HG02970 (cell line): ENCODE data around the gene MALT1.
"Not testable (repeated sequence)": the region's sequence is repeated elsewhere in the genome, so short reads cannot be mapped to it uniquely, and the experiment has no call there.

Experiments used
- ATAC-seq: cut with Tn5 transposase; IDR thresholded peaks from one replicate; pipeline ENCODE4 v1.9.1; 2021; ENCODE audit warnings: mild to moderate bottlenecking, moderate library complexity, moderate number of reproducible peaks; ENCODE audit not compliant: unreplicated experiment, low FRiP score

Gene MALT1, protein sequence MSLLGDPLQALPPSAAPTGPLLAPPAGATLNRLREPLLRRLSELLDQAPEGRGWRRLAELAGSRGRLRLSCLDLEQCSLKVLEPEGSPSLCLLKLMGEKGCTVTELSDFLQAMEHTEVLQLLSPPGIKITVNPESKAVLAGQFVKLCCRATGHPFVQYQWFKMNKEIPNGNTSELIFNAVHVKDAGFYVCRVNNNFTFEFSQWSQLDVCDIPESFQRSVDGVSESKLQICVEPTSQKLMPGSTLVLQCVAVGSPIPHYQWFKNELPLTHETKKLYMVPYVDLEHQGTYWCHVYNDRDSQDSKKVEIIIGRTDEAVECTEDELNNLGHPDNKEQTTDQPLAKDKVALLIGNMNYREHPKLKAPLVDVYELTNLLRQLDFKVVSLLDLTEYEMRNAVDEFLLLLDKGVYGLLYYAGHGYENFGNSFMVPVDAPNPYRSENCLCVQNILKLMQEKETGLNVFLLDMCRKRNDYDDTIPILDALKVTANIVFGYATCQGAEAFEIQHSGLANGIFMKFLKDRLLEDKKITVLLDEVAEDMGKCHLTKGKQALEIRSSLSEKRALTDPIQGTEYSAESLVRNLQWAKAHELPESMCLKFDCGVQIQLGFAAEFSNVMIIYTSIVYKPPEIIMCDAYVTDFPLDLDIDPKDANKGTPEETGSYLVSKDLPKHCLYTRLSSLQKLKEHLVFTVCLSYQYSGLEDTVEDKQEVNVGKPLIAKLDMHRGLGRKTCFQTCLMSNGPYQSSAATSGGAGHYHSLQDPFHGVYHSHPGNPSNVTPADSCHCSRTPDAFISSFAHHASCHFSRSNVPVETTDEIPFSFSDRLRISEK

GRCh38 chr18:58671111-58671631, at the start of gene MALT1:
Gene MALT1, plus strand, starts transcription at chr18:58671465. Its CDS starts 179 bp downstream, at chr18:58671644.
- ATAC-seq: peak; percentile 74

GRCh38 chr18:58624011-58624410, 47.3 kb upstream of the MALT1 start:
- no peak for ATAC-seq

GRCh38 chr18:58625839-58626238, 45.4 kb upstream of the MALT1 start:
- ATAC-seq: no peak

DNA sequence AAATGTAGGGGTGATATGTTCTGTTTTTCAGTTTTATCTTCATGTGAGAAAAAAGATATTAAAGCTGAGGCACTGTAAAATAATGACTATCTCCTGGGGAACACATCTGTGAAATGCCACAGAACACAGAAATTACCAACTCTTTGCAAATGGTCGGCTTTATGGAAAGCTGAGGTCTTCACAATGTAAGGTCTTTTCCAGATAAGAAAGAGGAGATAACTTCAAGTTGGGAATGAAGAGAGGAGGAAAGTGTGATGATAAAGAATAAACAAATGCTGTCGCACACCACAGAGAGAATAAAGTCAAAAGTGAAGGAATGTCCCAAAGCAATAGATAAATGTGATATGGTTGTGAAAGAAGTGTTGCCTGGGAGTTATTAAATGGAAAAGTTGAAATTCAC, 41.2 kb upstream of the MALT1 start:
- ATAC-seq: no peak

- ATAC-seq: no peak
Observed at GRCh38 chr18:58631301-58631700, 40.0 kb upstream of the MALT1 start.

DNA sequence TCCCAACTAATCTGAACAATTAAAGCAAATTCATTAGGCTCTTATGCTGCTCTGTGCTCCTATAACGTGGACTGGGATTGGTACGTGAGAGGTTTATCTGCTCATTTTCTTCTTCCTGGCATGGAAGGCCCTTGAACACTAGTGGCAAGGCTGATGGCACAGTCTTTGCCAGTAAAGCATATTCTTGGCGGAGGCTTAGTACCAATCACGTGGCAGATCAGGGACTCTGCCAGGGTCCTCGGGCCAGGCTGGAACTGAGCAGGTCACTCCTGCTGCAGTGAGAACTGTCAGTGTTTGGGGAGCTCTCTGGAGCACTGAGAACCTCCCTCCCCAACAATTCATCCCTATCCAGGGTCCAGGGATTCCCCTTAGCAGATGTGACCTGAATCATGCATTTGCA, 38.7 kb upstream of the MALT1 start:
- ATAC-seq: no peak

- ATAC-seq: no peak
Observed at GRCh38 chr18:58633874-58634273, 37.4 kb upstream of the MALT1 start.

- no peak for ATAC-seq
Observed at GRCh38 chr18:58635891-58636290, 35.4 kb upstream of the MALT1 start.

GRCh38 chr18:58637197-58637596, 34.1 kb upstream of the MALT1 start:
- ATAC-seq: no peak

- ATAC-seq: no peak
Observed at GRCh38 chr18:58637946-58638345, 33.3 kb upstream of the MALT1 start.

- no peak for ATAC-seq
Observed at GRCh38 chr18:58638441-58638840, 32.8 kb upstream of the MALT1 start.

DNA sequence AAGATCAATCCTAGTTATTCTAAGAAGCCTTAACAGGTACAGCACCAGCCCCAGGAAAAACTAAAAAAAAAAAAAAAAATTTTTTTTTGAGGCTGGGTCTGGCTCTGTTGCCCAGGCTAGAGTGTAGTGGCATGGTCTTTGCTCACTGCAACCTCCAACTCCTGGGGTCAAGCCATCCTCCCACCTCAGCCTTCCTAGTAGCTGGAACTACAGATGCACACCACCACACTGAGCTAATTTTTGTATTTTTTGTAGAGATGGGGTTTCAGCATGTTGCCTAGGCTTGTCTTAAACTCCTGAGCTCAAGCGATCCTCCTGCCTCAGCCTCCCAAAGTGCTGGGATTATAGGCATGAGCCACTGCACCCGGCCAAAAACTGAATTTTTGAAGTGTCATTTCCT, 32.0 kb upstream of the MALT1 start:
- no peak for ATAC-seq

GRCh38 chr18:58639751-58640427, 31.4 kb upstream of the MALT1 start:
- no peak for ATAC-seq

DNA sequence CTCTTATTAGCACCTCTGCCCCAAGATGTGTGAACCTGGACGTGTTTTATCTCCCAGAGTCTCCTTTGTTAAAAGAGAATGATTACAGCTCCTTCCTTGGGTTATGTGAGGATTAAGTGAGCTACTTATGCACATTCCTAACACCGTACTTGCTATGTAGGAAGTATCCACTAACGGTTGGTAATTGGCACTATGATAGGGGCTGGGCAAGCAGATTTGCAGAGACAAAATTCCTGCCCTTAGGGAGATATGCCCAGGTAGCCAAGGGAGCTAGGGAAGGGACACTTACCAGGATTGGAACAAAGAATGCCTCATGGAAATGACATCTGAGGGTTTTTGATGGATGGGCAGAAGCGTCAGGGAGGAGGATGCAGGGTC, 30.8 kb upstream of the MALT1 start:
- no peak for ATAC-seq

DNA sequence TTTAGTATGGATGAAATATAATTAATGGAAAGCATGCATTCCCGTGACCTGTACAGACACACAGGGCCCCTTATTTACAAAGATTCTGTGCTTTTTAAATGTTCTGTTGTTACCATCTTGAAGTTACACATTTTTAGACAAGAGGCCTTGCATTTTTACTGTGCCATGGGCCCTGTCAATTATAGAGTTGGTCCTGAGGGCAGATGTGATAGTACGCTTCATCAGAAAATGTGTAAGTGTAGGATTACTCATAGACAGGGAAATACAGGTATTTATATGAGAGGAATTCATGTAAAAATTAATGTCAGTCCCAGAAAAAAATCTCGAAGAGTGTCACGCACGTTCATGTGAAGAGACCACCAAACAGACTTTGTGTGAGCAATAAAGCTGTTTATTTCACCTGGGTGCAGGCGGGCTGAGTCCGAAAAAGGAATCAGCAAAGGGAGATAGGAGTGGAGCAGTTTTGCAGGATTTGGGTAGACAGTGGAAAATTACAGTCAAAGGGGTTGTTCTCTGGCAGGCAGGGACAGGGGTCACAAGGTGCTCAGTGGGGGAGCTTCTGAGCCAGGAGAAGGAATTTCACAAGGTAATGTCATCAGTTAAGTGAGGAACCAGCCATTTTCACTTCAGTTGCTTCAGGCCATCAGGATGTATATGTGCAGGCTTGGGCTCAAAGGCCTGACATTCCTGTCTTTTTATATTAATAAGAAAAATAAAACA, 30.2 kb upstream of the MALT1 start:
- ATAC-seq: no peak

DNA sequence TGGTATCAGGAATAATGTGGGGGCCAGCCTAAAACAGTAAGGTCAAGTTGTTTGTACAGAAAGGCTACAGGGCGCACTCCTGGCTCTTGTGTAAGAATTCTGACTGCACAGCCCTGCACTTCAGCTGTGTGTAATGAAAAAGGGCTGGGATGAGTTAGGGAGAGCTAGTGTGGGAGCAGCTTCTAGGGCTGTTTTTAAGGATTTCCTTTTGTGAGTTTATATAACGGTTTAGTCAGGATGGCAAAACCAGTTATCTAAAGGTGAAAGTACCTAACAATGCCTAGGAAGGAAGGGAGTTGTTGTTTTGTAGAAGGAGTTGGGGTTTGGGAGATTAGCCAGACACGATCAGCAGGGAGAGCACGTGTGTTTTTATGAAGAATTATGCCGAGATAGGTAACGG, 27.7 kb upstream of the MALT1 start:
- not testable (repeated sequence) for ATAC-seq

DNA sequence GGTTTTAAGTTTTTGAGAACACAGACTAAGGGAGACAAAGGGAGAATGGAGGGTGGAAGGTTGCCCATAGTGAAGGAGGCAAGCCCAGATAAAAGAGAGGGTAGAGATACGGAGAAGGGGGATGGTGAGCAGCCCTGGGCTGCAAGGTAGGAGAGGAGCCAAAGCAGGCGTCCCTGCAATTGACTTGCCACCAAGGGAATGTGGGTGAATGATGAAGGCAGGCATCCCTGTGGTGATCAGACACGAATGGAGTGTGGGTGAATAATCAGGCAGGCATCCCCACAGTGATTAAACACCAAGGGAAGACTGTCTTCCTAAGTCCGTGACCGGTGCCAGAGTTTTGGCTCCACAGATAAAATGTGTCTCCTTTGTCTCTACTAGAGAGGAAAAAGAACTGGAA, 25.9 kb upstream of the MALT1 start:
- no peak for ATAC-seq

DNA sequence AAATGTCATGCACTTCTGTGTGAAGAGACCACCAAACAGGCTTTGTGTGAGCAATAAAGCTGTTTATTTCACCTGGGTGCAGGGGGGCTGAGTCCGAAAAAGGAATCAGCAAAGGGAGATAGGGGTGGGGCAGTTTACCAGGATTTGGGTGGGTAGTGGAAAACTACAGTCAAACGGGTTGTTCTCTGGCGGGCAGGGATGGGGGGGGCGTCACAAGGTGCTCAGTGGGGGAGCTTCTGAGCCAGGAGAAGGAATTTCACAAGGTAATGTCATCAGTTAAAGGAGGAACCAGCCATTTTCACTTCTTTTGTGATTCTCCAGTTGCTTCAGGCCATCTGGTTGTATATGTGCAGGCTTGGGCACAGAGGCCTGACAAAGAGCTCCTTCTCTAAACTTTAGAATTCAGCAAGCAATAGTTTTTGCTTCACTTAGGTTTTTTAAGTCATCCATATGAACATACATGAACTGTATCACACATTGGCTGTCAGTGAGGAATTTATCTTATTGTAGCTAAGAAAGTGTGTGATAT, 24.9 kb upstream of the MALT1 start:
- no peak for ATAC-seq

- ATAC-seq: no peak
Observed at GRCh38 chr18:58649966-58650816, 21.1 kb upstream of the MALT1 start.
